ENCODE measurements around the gene CPS1.

Gene CPS1

DNA sequence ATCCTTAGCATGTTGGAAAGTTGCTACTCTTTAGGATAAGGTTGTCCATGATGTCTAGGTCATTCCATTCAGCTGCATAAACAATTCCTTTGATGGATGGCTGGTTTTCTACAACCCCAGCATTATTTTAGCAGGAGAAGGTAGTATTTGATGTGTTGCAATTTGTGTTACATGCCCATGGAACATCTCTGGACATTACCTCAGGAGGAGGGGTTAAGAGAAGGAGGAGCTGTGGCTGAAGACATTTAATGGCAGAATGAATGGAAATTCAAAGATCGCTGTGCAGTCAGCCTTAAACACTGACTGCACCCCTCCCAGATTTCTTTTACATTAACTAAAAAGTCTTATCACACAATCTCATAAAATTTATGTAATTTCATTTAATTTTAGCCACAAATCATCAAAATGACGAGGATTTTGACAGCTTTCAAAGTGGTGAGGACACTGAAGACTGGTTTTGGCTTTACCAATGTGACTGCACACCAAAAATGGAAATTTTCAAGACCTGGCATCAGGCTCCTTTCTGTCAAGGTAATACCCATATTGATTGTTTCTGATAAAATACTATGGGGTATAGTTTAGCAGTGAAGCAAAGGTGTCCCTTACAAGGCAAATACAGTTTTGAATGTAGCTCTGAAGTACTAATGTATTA lies at the start of gene CPS1:
CPS1 (plus strand) TSS at position 271 of the 652 bp plus-strand sequence; CDS start at position 406, 135 bp downstream.
- no peak within 1 kb of the TSS for H3K4me3 Mint-ChIP-seq
- peaks cover 20% of the 10 kb centered on the region for H3K27me3 Mint-ChIP-seq
- no peak for ATAC-seq
- no peak within 1 kb of the TSS for H3K27ac Mint-ChIP-seq
- H3K9me3 Mint-ChIP-seq, result no peaks in the 10 kb centered on the region
- H3K4me1 Mint-ChIP-seq, result no peaks in the 10 kb centered on the region
- H3K36me3 Mint-ChIP-seq, result no peaks in the 10 kb centered on the region

DNA sequence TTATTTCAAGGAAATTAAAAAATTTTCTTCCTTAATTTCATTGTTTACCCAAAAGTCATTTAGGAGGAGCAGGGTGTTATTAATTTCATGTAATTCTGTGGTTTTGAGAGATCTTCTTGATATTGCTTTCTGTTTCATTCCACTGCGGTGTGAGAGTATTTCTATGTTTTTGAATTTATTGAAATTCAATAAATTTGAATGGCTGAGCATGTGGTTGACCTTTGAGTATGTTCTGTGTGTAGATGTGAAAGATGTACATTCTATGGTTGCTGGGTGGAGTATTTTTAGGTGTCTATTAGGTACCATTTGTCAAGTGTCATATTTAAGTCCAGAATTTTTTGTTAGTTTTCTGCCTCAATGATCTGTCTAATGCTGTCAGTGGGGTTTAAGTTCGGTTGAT lies 40.5 kb upstream of the CPS1 start:
- no peaks in the 10 kb centered on the region for H3K36me3 Mint-ChIP-seq
- peaks cover 9% of the 10 kb centered on the region for H3K9me3 Mint-ChIP-seq
- peaks cover 24% of the 10 kb centered on the region for H3K27me3 Mint-ChIP-seq
- no peak for ATAC-seq
- no peaks in the 10 kb centered on the region for H3K4me1 Mint-ChIP-seq
- no peak overlapping the region for H3K4me3 Mint-ChIP-seq
- no peak overlapping the region for H3K27ac Mint-ChIP-seq

DNA sequence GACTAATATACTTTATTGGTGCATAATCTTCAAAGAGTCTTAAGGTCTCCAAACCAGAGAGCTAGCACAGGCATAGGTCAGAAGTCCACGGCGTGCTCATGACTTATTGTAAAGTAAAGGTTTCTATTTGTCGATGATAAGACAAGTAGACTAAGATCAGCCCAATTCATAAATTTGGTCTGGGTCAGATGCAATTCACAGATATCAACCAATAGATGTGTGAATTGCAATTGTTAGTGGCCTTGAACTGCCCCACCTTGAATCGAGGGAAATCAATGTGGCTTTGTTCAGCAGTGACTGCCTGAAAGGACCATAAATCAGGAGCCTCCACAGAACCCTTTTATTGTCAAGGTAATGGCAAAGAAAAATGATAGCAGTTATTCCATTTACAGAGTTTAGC lies 39.1 kb upstream of the CPS1 start:
- ATAC-seq, result no peak
- no peak overlapping the region for H3K4me3 Mint-ChIP-seq
- no peaks in the 10 kb centered on the region for H3K4me1 Mint-ChIP-seq
- H3K27me3 Mint-ChIP-seq, result peaks cover 24% of the 10 kb centered on the region
- H3K36me3 Mint-ChIP-seq, result no peaks in the 10 kb centered on the region
- H3K9me3 Mint-ChIP-seq, result peaks cover 9% of the 10 kb centered on the region
- no peak overlapping the region for H3K27ac Mint-ChIP-seq

GRCh38 chr2:210519594-210519993 lies 36.8 kb upstream of the CPS1 start:
- Mint-ChIP-seq H3K27ac (no peak overlapping the region), H3K9me3 (peaks cover 6% of the 10 kb centered on the region), H3K4me3 (no peak overlapping the region), H3K36me3 (no peaks in the 10 kb centered on the region), H3K27me3 (peaks cover 24% of the 10 kb centered on the region), H3K4me1 (no peaks in the 10 kb centered on the region)
- ATAC-seq, result no peak

DNA sequence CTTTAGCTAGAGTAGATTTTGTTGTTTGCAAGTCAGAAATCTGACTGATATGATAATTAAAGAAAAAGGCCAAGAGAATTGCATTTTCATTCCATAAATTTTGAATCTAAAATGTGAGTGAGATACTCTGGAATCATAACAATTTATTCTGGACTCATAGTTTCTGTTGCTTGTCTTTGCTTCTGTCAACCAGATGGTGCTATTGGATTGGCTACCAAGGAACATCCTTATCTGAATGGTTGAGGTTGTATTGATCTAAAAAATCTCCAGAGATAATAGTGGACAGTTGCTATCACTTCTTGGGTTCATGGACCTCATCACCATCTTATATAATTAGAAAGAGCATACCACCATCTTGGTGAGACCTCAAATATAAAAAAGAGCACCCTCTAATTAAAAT lies 34.0 kb upstream of the CPS1 start:
- Mint-ChIP-seq H3K27me3 (peaks cover 25% of the 10 kb centered on the region), H3K36me3 (no peaks in the 10 kb centered on the region), H3K27ac (no peak overlapping the region), H3K4me1 (no peaks in the 10 kb centered on the region), H3K4me3 (no peak overlapping the region), H3K9me3 (no peaks in the 10 kb centered on the region)
- no peak for ATAC-seq

GRCh38 chr2:210523650-210524289 lies 32.6 kb upstream of the CPS1 start:
- Mint-ChIP-seq H3K27ac (no peak overlapping the region), H3K4me1 (no peaks in the 10 kb centered on the region), H3K27me3 (peaks cover 33% of the 10 kb centered on the region), H3K9me3 (no peaks in the 10 kb centered on the region), H3K4me3 (no peak overlapping the region), H3K36me3 (no peaks in the 10 kb centered on the region)
- ATAC-seq, result no peak

DNA sequence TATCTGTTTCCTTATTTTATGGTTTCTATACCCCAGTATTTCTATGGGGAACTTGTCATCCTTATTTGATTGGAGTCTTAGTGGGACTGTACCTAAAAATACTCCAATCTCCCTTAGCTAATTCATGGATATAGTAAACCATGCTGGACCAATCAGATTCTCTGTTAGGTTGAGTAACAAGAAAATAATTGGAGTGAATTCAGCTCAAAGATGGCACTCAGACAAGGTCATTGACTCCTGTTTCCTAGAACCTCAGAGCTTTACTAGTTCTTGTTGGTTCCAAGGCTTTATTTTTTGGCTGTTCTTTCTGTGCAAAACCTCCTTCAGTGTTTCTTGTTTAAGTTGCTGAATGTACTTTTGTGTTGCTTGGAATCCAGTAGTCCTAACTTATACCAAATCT lies 31.9 kb upstream of the CPS1 start:
- Mint-ChIP-seq H3K27ac (no peak overlapping the region), H3K27me3 (peaks cover 38% of the 10 kb centered on the region), H3K9me3 (no peaks in the 10 kb centered on the region), H3K36me3 (no peaks in the 10 kb centered on the region), H3K4me3 (no peak overlapping the region), H3K4me1 (no peaks in the 10 kb centered on the region)
- ATAC-seq, result no peak

DNA sequence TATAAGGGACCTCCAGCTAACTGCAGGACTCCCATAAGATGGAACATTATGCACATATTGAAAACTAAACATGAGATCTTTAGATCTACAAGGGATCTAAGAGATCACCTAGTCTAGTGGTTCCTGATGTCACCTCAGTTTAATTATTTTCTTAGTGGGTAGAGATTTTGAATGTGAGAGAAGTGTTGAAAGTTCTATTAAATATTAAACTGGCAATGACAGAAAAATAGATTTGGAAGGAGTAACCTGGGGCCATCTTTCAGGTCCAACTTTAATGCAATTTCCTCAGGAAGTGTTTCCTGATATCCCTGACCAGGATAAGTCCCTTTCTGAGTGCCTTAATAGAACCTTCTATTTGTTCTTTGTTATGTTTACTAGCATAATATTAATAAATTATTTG lies 29.1 kb upstream of the CPS1 start:
- H3K27ac Mint-ChIP-seq, result no peak overlapping the region
- ATAC-seq, result no peak
- peaks cover 30% of the 10 kb centered on the region for H3K27me3 Mint-ChIP-seq
- no peak overlapping the region for H3K4me3 Mint-ChIP-seq
- no peaks in the 10 kb centered on the region for H3K36me3 Mint-ChIP-seq
- no peaks in the 10 kb centered on the region for H3K9me3 Mint-ChIP-seq
- H3K4me1 Mint-ChIP-seq, result no peaks in the 10 kb centered on the region

DNA sequence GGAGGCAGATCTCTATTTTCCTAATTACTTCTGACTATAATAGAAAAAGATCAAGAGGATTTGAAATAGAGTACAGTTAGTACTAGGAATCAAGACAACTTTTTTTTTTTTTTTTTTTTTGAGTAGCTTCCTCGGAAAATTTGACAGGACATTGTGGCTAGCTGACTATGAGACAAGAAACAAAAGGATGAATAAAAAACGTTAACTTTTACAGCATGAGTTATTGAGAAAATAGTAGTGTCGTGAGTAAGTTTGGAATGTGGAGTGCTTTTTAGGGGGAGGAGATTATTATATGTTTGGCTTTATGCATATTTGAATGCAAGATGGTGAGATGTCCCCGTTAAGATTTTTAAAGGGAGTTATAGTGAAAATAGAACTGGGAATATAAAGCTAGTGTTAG lies 27.7 kb upstream of the CPS1 start:
- Mint-ChIP-seq H3K27ac (no peak overlapping the region), H3K4me3 (no peak overlapping the region), H3K9me3 (no peaks in the 10 kb centered on the region), H3K4me1 (no peaks in the 10 kb centered on the region), H3K27me3 (peaks cover 30% of the 10 kb centered on the region), H3K36me3 (no peaks in the 10 kb centered on the region)
- ATAC-seq, result no peak

GRCh38 chr2:210531050-210531449 lies 25.3 kb upstream of the CPS1 start:
- Mint-ChIP-seq H3K9me3 (no peaks in the 10 kb centered on the region), H3K4me3 (no peak overlapping the region), H3K27me3 (peaks cover 21% of the 10 kb centered on the region), H3K27ac (no peak overlapping the region), H3K36me3 (no peaks in the 10 kb centered on the region), H3K4me1 (no peaks in the 10 kb centered on the region)
- no peak for ATAC-seq

GRCh38 chr2:210531482-210531881 lies 24.9 kb upstream of the CPS1 start:
- ATAC-seq, result no peak
- H3K27ac Mint-ChIP-seq, result no peak overlapping the region
- H3K4me3 Mint-ChIP-seq, result no peak overlapping the region
- peaks cover 20% of the 10 kb centered on the region for H3K27me3 Mint-ChIP-seq
- no peaks in the 10 kb centered on the region for H3K9me3 Mint-ChIP-seq
- H3K36me3 Mint-ChIP-seq, result no peaks in the 10 kb centered on the region
- H3K4me1 Mint-ChIP-seq, result no peaks in the 10 kb centered on the region

- H3K27me3 Mint-ChIP-seq, result peaks cover 9% of the 10 kb centered on the region
- no peak overlapping the region for H3K4me3 Mint-ChIP-seq
- H3K27ac Mint-ChIP-seq, result no peak overlapping the region
- ATAC-seq, result no peak
- H3K36me3 Mint-ChIP-seq, result no peaks in the 10 kb centered on the region
- no peaks in the 10 kb centered on the region for H3K9me3 Mint-ChIP-seq
- no peaks in the 10 kb centered on the region for H3K4me1 Mint-ChIP-seq
Measured at GRCh38 chr2:210533389-210533788, 23.0 kb upstream of the CPS1 start.

- peak; percentile 32 for ATAC-seq
- Mint-ChIP-seq H3K4me1 (no peaks in the 10 kb centered on the region), H3K4me3 (no peak overlapping the region), H3K36me3 (no peaks in the 10 kb centered on the region), H3K27ac (no peak overlapping the region), H3K9me3 (no peaks in the 10 kb centered on the region), H3K27me3 (no peaks in the 10 kb centered on the region)
Measured at GRCh38 chr2:210534879-210535278, 21.5 kb upstream of the CPS1 start.

DNA sequence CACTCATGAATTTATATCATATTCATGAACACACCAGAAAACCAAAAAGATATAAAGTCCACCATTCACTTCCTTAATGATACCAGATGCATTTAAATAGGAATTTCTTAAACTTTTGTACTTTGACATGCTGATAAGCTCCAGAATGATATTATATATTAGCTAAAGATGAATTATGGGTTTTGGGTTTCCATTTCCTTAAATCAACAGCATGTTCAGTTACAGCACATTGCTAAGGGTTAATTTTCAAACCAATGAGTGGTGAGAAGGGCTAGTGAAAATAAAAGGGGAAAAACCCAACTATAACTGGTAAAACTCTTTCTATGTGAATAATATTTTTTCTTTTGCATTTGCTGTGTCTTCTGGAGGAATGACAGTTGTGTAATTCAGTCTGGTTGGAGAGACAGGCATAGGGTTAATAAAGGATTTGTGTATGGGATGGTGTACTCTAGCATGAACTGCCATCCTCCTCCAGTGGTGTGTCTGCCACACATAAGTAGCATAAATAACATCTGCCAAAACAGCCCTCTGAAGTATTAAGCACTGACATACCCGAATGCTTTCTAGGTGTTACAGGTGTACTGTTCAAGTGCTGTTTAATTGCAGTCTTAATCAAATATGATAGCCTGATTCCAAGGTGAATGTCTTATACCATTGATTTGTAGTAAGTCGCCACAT lies 19.3 kb upstream of the CPS1 start:
- H3K27me3 Mint-ChIP-seq, result no peaks in the 10 kb centered on the region
- no peaks in the 10 kb centered on the region for H3K36me3 Mint-ChIP-seq
- H3K4me1 Mint-ChIP-seq, result no peaks in the 10 kb centered on the region
- H3K27ac Mint-ChIP-seq, result no peak overlapping the region
- ATAC-seq, result no peak
- H3K4me3 Mint-ChIP-seq, result no peak overlapping the region
- H3K9me3 Mint-ChIP-seq, result no peaks in the 10 kb centered on the region

DNA sequence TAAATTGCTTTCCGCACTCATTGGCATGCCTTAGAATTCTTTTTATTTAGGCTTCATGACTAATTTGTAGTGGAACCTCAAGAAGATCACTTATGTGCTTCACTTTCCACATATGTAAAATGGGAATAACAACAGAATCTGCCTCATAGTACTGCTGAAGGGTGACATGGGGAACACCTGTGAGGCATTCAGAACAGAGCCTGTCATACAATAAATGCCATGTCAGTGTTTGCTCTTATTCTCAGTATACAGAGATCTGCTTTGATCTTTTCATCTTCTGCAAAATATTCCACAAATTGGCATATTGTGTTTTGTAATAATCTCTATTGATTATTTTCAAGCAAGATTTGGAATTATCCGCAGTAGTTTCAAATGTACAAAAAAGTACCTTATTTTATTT lies 17.4 kb upstream of the CPS1 start:
- no peak overlapping the region for H3K4me3 Mint-ChIP-seq
- H3K27me3 Mint-ChIP-seq, result no peaks in the 10 kb centered on the region
- H3K9me3 Mint-ChIP-seq, result no peaks in the 10 kb centered on the region
- H3K4me1 Mint-ChIP-seq, result no peaks in the 10 kb centered on the region
- ATAC-seq, result no peak
- H3K36me3 Mint-ChIP-seq, result no peaks in the 10 kb centered on the region
- no peak overlapping the region for H3K27ac Mint-ChIP-seq
